Measurements from ENCODE around the gene LRRC32.

GRCh38 chr11:76624500-76625379, 45.8 kb downstream of the LRRC32 start:
- TF ChIP-seq CTCF (IDR thresholded peaks at IDR 0.05) = no peak
- TF ChIP-seq POLR2A (IDR thresholded peaks at IDR 0.05) = no peak

All from vagina (tissue), 2 donors.